Karpas-422 (cell line): ENCODE measurements around the gene BAG3. TPM values are rescaled to one million over a fixed set of nuclear protein-coding genes. Genes with fewer than 3 reads are reported as not detected.
"Not testable (repeated sequence)": the region's sequence is repeated elsewhere in the genome, so short reads cannot be mapped to it uniquely, and the experiment has no call there.

Source experiments
- DNase-seq: peaks from one replicate; pipeline ENCODE4 v3.0.0-alpha.2; 2015
- H2AFZ ChIP-seq: fragments of 200-600 bp; sonication (generic); 2 replicates; pipeline ENCODE4 v1.6.1; 2014; ENCODE audit warnings: antibody characterized with exemption, low read length, mixed read lengths
- H3K27ac ChIP-seq: fragments of 200-600 bp; sonication (generic); 2 replicates; pipeline ENCODE4 v1.5.1; 2014; ENCODE audit warnings: mild to moderate bottlenecking, low read length, moderate library complexity
- H3K27me3 ChIP-seq: fragments of 200-600 bp; sonication (generic); 2 replicates; pipeline ENCODE4 v1.6.1; 2014; ENCODE audit warnings: low read length, mixed read lengths
- H3K36me3 ChIP-seq: fragments of 200-600 bp; sonication (generic); 2 replicates; pipeline ENCODE4 v1.6.1; 2014; ENCODE audit warnings: low read length, mixed read lengths; ENCODE audit not compliant: insufficient read depth
- H3K4me1 ChIP-seq: fragments of 200-600 bp; sonication (generic); 2 replicates; pipeline ENCODE4 v1.6.1; 2014; ENCODE audit warnings: mild to moderate bottlenecking, low read length, mixed read lengths
- H3K4me2 ChIP-seq: fragments of 200-600 bp; sonication (generic); 2 replicates; pipeline ENCODE4 v1.6.1; 2014; ENCODE audit warnings: low read length, low read depth, mild to moderate bottlenecking; ENCODE audit not compliant: poor library complexity, severe bottlenecking
- H3K4me3 ChIP-seq: fragments of 200-600 bp; sonication (generic); 2 replicates; pipeline ENCODE4 v1.5.1; 2014; ENCODE audit warnings: mild to moderate bottlenecking, antibody characterized with exemption, low read length, mixed read lengths
- H3K79me2 ChIP-seq: fragments of 200-600 bp; sonication (generic); 2 replicates; pipeline ENCODE4 v1.6.1; 2014; ENCODE audit warnings: mild to moderate bottlenecking, low read length, mixed read lengths
- H3K9ac ChIP-seq: fragments of 200-600 bp; sonication (generic); 2 replicates; pipeline ENCODE4 v1.6.0; 2014; ENCODE audit warnings: low read length
- H3K9me2 ChIP-seq: fragments of 200-600 bp; sonication (generic), shearing (Covaris generic); replicated peaks from 2 replicates; pipeline ENCODE4 v1.6.0; 2014; ENCODE audit warnings: mild to moderate bottlenecking, low read length, moderate library complexity; ENCODE audit not compliant: insufficient read depth
- H3K9me3 ChIP-seq: fragments of 300-700, 200-600 bp; sonication (generic); 2 replicates; pipeline ENCODE4 v1.6.1; 2014; ENCODE audit warnings: low read length, mixed read lengths
- H4K20me1 ChIP-seq: fragments of 200-600 bp; sonication (generic); 2 replicates; pipeline ENCODE4 v1.6.1; 2014; ENCODE audit warnings: mild to moderate bottlenecking, antibody characterized with exemption, low read length, low read depth; ENCODE audit not compliant: insufficient read depth
- total RNA-seq: library from RNA; depleted of rRNA; stranded (reverse); fragments of >200 nt; shearing (Covaris generic); gene quantifications from 2 replicates; pipeline ENCODE4 v1.2.3, GENCODE V29; 2014; ENCODE audit warnings: low replicate concordance

BAG3 gene
- total RNA-seq, 1 experiment from 2014 or later = 1.4 TPM

DNA sequence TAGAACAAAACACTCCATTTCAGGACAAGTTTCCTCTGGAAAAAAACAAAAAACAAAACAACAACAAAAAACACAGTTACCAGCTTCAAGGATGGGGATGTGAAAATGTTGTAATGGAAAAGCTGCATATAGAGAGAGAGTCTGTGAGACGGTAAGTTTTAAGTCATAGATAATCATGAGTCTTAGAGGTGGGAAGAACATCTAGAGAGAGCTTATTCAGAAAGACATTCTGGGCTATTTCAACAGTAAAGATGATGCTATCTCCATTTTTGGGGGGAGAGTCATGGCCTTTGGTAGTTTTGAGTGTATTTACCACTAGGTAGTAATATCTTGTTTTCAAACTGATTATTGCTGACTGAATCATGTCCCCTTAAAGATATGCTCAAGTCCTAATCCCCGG lies 51.4 kb downstream of the BAG3 start:
- Histone ChIP-seq H3K4me3 (no peak overlapping the region), H3K36me3 (no peaks in the 10 kb centered on the region), H3K9me2 (no peaks in the 10 kb centered on the region), H3K27me3 (no peaks in the 10 kb centered on the region), H3K9ac (no peak overlapping the region), H3K27ac (no peak overlapping the region), H3K9me3 (peaks cover 6% of the 10 kb centered on the region; the same call in 1 of the 2 replicates), H3K4me2 (no peak overlapping the region), H3K4me1 (peaks cover 11% of the 10 kb centered on the region), H4K20me1 (no peaks in the 10 kb centered on the region), H3K79me2 (no peaks in the 10 kb centered on the region), H2AFZ (no peak overlapping the region)
- no peak for DNase-seq

DNA sequence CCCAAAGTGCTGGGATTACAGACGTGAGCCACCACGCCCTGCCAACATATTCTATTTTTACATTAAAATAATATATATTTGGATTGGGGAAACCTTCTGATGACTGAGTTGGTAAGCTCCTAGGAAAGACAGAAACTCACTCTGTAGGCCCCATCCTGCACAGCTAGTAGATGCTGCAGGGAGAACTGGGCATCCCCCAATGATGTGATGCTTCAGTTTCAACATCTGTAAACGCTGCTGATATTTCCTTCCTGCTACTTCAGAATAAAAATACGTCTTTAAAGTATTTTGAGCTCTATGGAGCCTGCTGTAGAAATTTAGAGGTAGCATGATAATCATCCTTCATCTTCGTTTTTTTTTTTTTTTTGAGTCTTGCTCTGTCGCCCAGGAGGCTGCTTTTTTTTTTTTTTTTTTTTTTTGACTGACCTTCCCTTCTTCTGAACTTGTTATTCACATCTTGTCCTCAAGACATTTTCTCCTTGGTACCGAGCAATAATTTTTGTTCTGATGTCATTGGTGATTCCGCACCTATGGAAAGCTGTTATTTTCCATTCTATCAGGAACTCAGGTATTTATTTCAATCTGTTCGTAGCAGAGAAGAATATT lies 52.8 kb downstream of the BAG3 start:
- H2AFZ ChIP-seq = no peak overlapping the region
- DNase-seq = no peak

DNA sequence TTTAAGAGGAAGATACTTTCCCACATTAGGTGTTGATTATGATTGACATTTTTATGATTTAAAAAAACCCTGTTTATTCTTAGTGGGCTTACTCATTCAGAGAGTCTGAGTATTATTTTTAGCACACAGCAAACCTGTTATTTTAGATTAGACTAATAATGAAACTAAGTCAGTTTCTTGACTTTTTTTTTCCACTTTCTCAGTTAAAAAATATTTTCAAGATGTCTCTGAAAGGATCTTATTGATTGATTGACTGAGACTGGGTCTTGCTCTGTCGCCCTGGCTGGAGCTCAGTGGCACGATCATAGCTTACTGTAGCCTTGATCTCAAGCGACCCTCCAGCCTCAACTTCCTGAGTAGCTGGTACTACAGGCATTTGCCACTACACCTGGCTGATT lies 54.3 kb downstream of the BAG3 start:
- H3K27ac ChIP-seq = no peak overlapping the region
- H3K4me3 ChIP-seq = no peak overlapping the region
- no peaks in the 10 kb centered on the region for H3K27me3 ChIP-seq
- no peak overlapping the region for H2AFZ ChIP-seq
- H3K9me2 ChIP-seq = no peaks in the 10 kb centered on the region
- H4K20me1 ChIP-seq = no peaks in the 10 kb centered on the region
- H3K79me2 ChIP-seq = no peaks in the 10 kb centered on the region
- peaks cover 6% of the 10 kb centered on the region for H3K4me1 ChIP-seq
- peaks cover 6% of the 10 kb centered on the region; the same call in 1 of the 2 replicates for H3K9me3 ChIP-seq
- H3K4me2 ChIP-seq = no peak overlapping the region
- H3K9ac ChIP-seq = no peak overlapping the region
- H3K36me3 ChIP-seq = no peaks in the 10 kb centered on the region
- no peak for DNase-seq

More for the DNA sequence above, 52.8 kb downstream of the BAG3 start:
- no peak overlapping the region for H3K4me2 ChIP-seq
- H3K9me3 ChIP-seq = peaks cover 6% of the 10 kb centered on the region; the same call in 1 of the 2 replicates
- no peaks in the 10 kb centered on the region for H3K9me2 ChIP-seq
- H3K79me2 ChIP-seq = no peaks in the 10 kb centered on the region
- no peaks in the 10 kb centered on the region for H3K36me3 ChIP-seq
- H4K20me1 ChIP-seq = no peaks in the 10 kb centered on the region
- H3K4me3 ChIP-seq = no peak overlapping the region
- H3K27me3 ChIP-seq = no peaks in the 10 kb centered on the region
- no peak overlapping the region for H3K27ac ChIP-seq
- no peak overlapping the region for H3K9ac ChIP-seq
- H3K4me1 ChIP-seq = peaks cover 11% of the 10 kb centered on the region

DNA sequence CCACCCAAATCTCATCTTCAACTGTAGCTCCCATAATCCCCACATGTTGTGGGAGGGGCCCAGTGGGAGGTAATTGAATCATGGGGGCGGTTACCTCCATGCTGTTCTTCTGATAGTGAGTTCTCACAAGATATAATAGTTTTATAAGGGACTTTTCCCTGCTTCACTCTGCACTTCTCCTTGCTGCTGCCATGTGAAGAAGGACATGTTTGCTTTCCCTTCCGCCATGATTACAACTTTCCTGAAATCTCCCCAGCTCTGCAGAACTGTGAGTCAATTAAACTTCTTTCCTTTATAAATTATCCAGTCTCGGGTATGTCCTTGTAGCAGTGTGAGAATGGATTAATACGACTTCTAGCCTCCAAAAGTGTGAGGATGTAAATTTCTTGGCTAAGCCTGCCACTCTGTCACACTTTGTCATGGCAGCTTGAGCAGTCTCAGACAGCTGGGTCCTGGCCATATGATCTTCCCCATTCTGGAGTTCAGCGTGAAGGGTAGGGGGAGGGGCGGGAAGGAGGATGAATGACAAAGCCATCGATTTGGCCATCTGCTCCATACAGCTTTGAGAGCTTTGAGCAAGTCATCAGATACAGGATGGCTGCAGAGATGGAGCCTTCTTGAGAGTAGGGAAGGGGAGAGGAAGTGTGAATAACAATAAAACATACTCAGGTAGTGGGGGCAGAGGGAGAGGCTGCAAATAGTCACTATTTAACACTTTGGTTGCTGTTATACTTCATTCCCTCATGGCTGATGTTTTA lies 55.5 kb downstream of the BAG3 start:
- Histone ChIP-seq H3K36me3 (no peaks in the 10 kb centered on the region), H3K9ac (no peak overlapping the region), H3K27me3 (no peaks in the 10 kb centered on the region), H3K27ac (no peak overlapping the region), H4K20me1 (no peaks in the 10 kb centered on the region), H3K4me1 (no peaks in the 10 kb centered on the region), H3K9me2 (no peaks in the 10 kb centered on the region), H3K4me2 (no peak overlapping the region), H3K9me3 (peaks cover 6% of the 10 kb centered on the region; the same call in 1 of the 2 replicates), H3K79me2 (no peaks in the 10 kb centered on the region), H2AFZ (no peak overlapping the region), H3K4me3 (no peak overlapping the region)
- no peak for DNase-seq

DNA sequence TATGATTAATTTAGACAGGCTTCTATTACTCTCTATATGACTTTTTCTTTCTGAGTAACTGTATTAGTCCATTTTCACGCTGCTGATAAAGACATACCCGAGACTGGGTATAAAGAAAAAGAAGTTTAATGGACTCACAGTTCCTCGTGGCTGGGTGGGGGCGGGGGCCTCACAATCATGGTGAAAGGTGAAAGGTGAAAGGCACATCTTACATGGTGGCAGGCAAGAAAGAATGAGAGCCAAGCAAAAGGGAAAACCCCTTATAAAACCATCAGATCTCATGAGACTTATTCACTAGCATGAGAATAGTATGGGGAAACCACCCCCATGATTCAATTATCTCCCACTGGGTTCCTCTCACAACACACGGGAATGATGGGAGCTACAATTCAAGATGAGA lies 56.2 kb downstream of the BAG3 start:
- not testable (repeated sequence) for H3K9me3 ChIP-seq, H3K4me3 ChIP-seq, H3K4me1 ChIP-seq, H3K9me2 ChIP-seq, DNase-seq, H4K20me1 ChIP-seq, H3K27me3 ChIP-seq, H3K9ac ChIP-seq, H3K4me2 ChIP-seq, H3K27ac ChIP-seq, H2AFZ ChIP-seq, H3K79me2 ChIP-seq, H3K36me3 ChIP-seq

DNA sequence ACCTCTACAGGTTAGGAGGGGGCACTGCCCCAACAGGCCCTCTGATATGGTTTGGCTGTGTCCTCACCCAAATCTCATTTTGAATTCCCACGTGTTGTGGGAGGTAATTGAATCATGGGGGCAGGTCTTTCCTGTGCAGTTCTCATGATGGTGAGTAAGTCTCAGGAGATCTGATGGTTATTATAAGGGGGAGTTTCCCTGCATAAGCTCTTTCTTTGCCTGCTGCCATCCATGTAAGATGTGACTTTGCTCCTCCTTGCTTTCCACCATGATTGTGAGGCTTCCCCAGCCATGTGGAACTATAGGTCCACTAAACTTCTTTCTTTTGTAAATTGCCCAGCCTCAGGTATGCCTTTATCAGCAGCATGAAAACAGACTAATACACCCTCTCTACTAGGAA lies 59.8 kb downstream of the BAG3 start:
- not testable (repeated sequence) for H3K9me3 ChIP-seq, H2AFZ ChIP-seq, H3K9me2 ChIP-seq, H3K27ac ChIP-seq, DNase-seq, H3K9ac ChIP-seq, H4K20me1 ChIP-seq, H3K4me3 ChIP-seq, H3K27me3 ChIP-seq, H3K4me2 ChIP-seq, H3K36me3 ChIP-seq, H3K79me2 ChIP-seq, H3K4me1 ChIP-seq

DNA sequence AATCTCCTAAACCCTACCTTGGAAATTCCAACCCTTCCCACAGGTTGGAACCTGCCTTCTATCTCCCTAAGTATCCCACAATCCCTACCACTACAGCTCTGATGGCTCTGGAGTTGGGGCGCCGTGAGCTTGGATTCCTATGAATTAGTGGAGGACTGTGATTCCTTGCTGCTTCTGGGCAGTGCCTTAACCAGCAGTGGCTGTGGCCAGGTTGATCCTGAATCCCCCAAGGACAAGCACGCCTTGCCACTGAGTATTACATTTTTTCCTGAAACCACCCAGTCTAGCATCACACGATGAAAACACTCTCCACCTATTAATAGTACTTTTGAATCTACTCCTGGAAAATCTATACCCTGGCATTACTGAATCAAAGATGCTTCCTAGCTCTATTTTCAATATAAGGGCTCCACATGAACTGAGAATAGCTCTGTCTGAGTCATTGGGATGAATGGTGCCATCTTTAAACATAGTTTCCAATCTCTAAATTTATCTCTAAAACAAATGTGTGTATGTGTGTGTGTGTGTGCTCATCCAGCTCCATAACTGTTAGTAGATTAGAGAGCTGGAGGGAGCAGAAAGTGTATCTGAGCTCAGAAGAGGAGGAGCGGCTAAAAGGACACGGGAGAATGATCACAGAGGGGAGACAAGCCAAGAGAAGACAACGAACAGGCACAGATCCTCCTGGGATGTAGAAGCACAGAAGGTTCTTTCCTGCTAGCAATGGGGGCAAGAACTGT lies 62.7 kb downstream of the BAG3 start:
- no peaks in the 10 kb centered on the region for H3K4me1 ChIP-seq
- H3K79me2 ChIP-seq = no peaks in the 10 kb centered on the region
- no peaks in the 10 kb centered on the region for H3K36me3 ChIP-seq
- H3K9me2 ChIP-seq = no peaks in the 10 kb centered on the region
- no peak for DNase-seq
- no peaks in the 10 kb centered on the region for H4K20me1 ChIP-seq
- no peak overlapping the region for H3K9ac ChIP-seq
- H3K9me3 ChIP-seq = no peaks in the 10 kb centered on the region
- no peaks in the 10 kb centered on the region for H3K27me3 ChIP-seq
- no peak overlapping the region for H3K27ac ChIP-seq
- H2AFZ ChIP-seq = no peak overlapping the region
- H3K4me3 ChIP-seq = no peak overlapping the region
- H3K4me2 ChIP-seq = no peak overlapping the region

DNA sequence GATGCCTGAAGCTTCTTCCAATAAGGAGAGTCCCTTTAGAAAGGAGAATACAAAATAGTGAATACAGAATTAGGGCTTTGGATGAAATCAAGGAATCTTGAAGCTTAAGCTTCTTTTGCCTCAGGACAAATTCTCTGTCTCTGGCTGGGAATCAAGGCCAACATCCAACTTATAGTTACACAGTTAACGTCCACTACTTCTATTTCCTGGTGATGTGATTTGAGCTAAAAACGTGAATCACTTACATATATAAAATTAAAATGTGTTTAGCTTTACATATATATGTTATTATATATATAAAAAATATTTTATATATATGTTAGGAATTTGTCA lies 63.3 kb downstream of the BAG3 start:
- no peaks in the 10 kb centered on the region for H3K36me3 ChIP-seq
- DNase-seq = no peak
- H3K27ac ChIP-seq = no peak overlapping the region
- H3K9me2 ChIP-seq = no peaks in the 10 kb centered on the region
- H3K4me3 ChIP-seq = no peak overlapping the region
- H3K79me2 ChIP-seq = no peaks in the 10 kb centered on the region
- no peak overlapping the region for H3K4me2 ChIP-seq
- H3K9ac ChIP-seq = no peak overlapping the region
- H2AFZ ChIP-seq = no peak overlapping the region
- no peaks in the 10 kb centered on the region for H3K4me1 ChIP-seq
- no peaks in the 10 kb centered on the region for H3K27me3 ChIP-seq
- H4K20me1 ChIP-seq = no peaks in the 10 kb centered on the region
- no peaks in the 10 kb centered on the region for H3K9me3 ChIP-seq
